Heart right ventricle (tissue), 16 donors: ENCODE measurements around the gene CRNN. TPM values are rescaled to one million over a fixed set of nuclear protein-coding genes. Genes with fewer than 3 reads are reported as not detected.
A peak's percentile ranks its signal among the peaks of the same experiment; 100 is the strongest.

Experiments
- ATAC-seq, 8 donors: fragments of 200-7000 bp; cut with Tn5 transposase; one replicate each; pipeline ENCODE4 v1.9.1; 2020; ENCODE audit warnings: mild to moderate bottlenecking in 8 of 8, moderate library complexity in 8 of 8, moderate number of reproducible peaks in 1 of 8
- DNase-seq, 2 donors: peaks; one replicate each; pipeline ENCODE4 v3.0.0-alpha.2; 2020
- H3K27ac ChIP-seq, 10 donors: fragments of 200-600 bp; sonication (generic) in 2 of 10; one replicate each; pipeline versions ENCODE4 v1.5.0 to v1.8.0; 2020 to 2022; ENCODE audit warnings: mild to moderate bottlenecking in 3 of 10
- H3K27me3 ChIP-seq, 7 donors: fragments of 200-600 bp; one replicate each; pipeline ENCODE4 v1.8.0; 2021 to 2022; ENCODE audit warnings: mild to moderate bottlenecking in 2 of 7
- H3K36me3 ChIP-seq, 9 donors: fragments of 200-600 bp; sonication (generic) in 1 of 9; one replicate each; pipeline versions ENCODE4 v1.5.0 to v1.8.0; 2020 to 2022; ENCODE audit warnings: mild to moderate bottlenecking in 2 of 9
- H3K4me1 ChIP-seq, 9 donors: fragments of 200-600 bp; sonication (generic) in 1 of 9; one replicate each; pipeline versions ENCODE4 v1.5.0 to v1.8.0; 2020 to 2022; ENCODE audit warnings: mild to moderate bottlenecking in 4 of 9
- H3K4me3 ChIP-seq, 10 donors: fragments of 200-600 bp; sonication (generic) in 2 of 10; one replicate each; pipeline versions ENCODE4 v1.5.0 to v1.8.0; 2020 to 2022; ENCODE audit warnings: mild to moderate bottlenecking in 7 of 10, moderate library complexity in 2 of 10
- H3K9me3 ChIP-seq, 11 donors: fragments of 200-600 bp in 10 of 11; sonication (generic) in 2 of 11; one replicate each; pipeline versions ENCODE4 v1.5.0 to v1.8.0; 2013 to 2022; ENCODE audit warnings: mild to moderate bottlenecking in 2 of 11, control low read depth in 1 of 11, moderate library complexity in 1 of 11
- WGBS, 2 donors: extraction: QIAGEN DNeasy Blood & Tissue Kit; methylation state at CpG; one replicate each; pipeline ENCODE4 v1.1.7; 2013; ENCODE audit warnings: inconsistent platforms in 1 of 2; 5-methylcytosine and 5-hydroxymethylcytosine counted together
- intact Hi-C, 10 donors: fragments of 100-400 bp; cut with DNase I; formaldehyde crosslinking; loops; one replicate each; pipeline versions ENCODE4 v1.11.1 to v1.14.2; 2022
- polyA plus RNA-seq, 2 donors: library from polyadenylated mRNA; stranded (reverse); fragments of 200-250 nt; gene quantifications; one replicate each; pipeline ENCODE4 v1.2.3, GENCODE V29; 2013
- total RNA-seq, 10 donors: library from RNA; stranded (reverse); fragmentation: NEBNext Ultra II Directional in 3 of 10; extraction: Animal tissue kit (Norgen Biotek cat#: 25700) in 3 of 10; gene quantifications; one replicate each; pipeline versions ENCODE4 v1.2.1 to v1.2.4, GENCODE V29; 2021 to 2023
- TF ChIP-seq, protein P1 (sequence below), 9 donors: fragments of 200-600 bp; sonication (generic) in 2 of 9; IDR thresholded peaks; one replicate each; pipeline versions ENCODE4 v1.5.0 to v1.8.0; 2021 to 2022; ENCODE audit warnings: antibody characterized with exemption in 9 of 9, mild to moderate bottlenecking in 5 of 9, moderate library complexity in 1 of 9
- donor health status: Arrhythmogenic right ventricular cardiomyopathy.
- donor health status: ischemic (EF 13 %, LVEDD 7.1; RV severe dilation, severe dysfunction).
- donor health status: healthy with polysubstance abuse.
- donor health status: DM: no; HTN: yes; CAD: no.
- donor health status: DM: no; HTN: no; CAD: no.
- donor health status: ischemic (EF 25% LVEDD 6.9; RV normal size, moderate dysfunction).
- donor health status: ischemic (EF 25% LVEDD 5.7; RV mildly dilated, moderate dysfunction).
- donor health status: healthy.
- donor health status: DM: yes; HTN: yes; CAD: no.
- donor health status: Ischemic cardiomyopathy.
- donor health status: ischemic (EF 35%, LVEDD 5.7; RV mildly dilated, moderate dysfunction).
- donor health status: nonischemic (EF 11% LVEDD 7.7; RV severe dilation, severe dysfunction).
- donor health status: DM: yes; HTN: yes; CAD: no.
- donor health status: PGD.
- donor health status: ischemic (EF 29% LVEDD 5.4; RV normal size, mild dysfunction).
- donor health status: nonischemic (EF 23%, LVEDD 6.1; RV moderate dilation, normal function).

The CRNN gene
- total and polyA plus RNA-seq, 12 donors, result 0.62 TPM; not detected in 11

DNA sequence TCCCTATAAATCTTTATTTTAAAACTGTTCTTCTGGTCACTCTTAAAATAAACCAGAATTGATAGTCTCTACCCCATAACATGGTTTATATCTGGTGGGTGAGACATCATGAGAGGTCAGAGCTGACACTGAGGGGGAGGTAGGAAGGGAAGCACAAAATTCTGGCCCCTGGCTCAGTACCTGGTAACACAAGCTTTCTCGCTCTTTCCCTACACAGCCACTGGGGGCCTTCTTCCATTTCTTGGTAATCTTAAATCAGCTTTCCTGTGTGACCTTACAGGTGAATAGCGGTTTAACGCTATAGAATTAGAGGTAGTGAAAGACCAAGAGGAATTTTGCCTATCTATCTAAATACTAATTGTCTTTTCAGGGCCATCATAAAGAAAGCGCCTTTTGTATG, 5.4 kb downstream of the CRNN start:
- Histone ChIP-seq H3K36me3 (no peaks in the 10 kb centered on the region), H3K9me3 (no peaks in the 10 kb centered on the region), H3K27me3 (peaks cover 0 to 21% (median 5%) of the 10 kb centered on the region in 7 donors), H3K4me1 (no peaks in the 10 kb centered on the region), H3K4me3 (no peak overlapping the region), H3K27ac (no peak overlapping the region)
- WGBS, 2 donors, result 87 to 91% methylated on average over 4 of the region's 4 CpGs
- TF ChIP-seq, protein P1, sequence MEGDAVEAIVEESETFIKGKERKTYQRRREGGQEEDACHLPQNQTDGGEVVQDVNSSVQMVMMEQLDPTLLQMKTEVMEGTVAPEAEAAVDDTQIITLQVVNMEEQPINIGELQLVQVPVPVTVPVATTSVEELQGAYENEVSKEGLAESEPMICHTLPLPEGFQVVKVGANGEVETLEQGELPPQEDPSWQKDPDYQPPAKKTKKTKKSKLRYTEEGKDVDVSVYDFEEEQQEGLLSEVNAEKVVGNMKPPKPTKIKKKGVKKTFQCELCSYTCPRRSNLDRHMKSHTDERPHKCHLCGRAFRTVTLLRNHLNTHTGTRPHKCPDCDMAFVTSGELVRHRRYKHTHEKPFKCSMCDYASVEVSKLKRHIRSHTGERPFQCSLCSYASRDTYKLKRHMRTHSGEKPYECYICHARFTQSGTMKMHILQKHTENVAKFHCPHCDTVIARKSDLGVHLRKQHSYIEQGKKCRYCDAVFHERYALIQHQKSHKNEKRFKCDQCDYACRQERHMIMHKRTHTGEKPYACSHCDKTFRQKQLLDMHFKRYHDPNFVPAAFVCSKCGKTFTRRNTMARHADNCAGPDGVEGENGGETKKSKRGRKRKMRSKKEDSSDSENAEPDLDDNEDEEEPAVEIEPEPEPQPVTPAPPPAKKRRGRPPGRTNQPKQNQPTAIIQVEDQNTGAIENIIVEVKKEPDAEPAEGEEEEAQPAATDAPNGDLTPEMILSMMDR (IDR thresholded peaks at IDR 0.05), result no peak
- no peak for DNase-seq
- no peak for ATAC-seq
- intact Hi-C loops, result no loop called here

DNA sequence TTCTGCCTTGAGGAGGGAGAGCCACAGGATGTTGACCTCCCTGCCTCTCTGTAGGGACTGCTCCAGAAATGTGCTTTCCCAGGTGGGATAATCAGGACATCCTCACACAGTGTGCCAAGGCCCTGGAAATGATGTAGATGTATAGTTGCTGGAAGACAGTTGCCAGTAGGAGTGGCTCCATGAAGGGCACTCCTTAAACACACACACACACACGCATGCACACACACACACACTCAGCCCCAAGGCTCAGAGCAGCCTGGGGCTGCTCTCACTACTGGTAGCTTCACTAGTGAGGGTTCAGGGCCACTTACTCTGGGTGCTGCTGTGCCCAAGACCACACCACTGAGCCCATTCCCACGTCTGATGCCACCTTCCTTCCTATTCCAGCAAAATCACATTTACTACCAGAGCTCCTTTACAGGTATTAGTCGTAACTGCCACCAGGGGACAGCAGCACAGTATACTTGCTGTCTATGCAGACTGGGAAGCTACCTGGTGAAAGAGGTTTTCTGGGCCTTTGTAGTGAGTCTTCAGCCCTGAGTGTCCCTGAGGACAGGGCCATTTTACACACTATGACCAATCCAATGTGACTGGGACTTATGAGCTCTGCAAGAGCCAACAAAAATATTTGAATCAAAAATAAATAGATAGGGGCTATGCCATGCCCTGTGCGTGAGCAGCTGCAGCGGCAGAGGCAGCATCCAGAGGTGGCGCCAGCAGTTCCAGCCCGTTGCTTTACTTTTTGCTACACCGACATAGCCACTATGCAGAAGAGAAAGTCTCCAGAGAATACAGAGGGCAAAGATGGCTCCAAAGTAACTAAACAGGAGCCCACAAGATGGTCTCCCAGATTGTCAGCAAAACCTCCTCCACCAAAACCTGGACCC, 15.0 kb downstream of the CRNN start:
- H3K9me3 ChIP-seq, result no peaks in the 10 kb centered on the region
- no peak for ATAC-seq

DNA sequence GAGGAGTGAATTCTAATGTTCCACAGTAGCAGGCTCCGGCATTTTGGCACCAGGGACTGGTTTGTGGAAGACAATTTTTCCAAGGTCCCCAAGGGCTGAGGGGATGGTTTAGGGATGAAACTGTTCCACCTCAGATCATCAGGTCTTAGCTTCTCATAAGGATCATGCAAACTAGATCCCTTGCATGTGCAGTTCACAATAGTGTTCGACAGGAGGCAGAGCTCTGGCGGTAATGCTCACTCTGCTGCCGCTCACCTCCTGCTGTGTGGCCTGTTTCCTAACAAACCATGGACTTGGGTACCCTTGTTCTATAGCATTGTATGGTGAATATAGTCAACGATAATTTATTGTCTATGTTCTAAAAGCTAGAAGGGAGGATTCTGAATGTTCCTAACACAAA, 16.6 kb downstream of the CRNN start:
- Histone ChIP-seq H3K4me1 (no peaks in the 10 kb centered on the region), H3K36me3 (no peaks in the 10 kb centered on the region), H3K27ac (no peak overlapping the region), H3K27me3 (peaks cover 0 to 39% (median 4%) of the 10 kb centered on the region in 7 donors), H3K4me3 (no peak overlapping the region), H3K9me3 (no peaks in the 10 kb centered on the region)
- no peak for ATAC-seq
- WGBS, 2 donors, result 68 to 72% methylated on average over 5 of the region's 5 CpGs
- TF ChIP-seq, protein P1 (IDR thresholded peaks at IDR 0.05), result no peak
- intact Hi-C loops, result no loop called here
- no peak for DNase-seq

More for the DNA sequence above, 15.0 kb downstream of the CRNN start:
- Histone ChIP-seq H3K4me3 (no peak overlapping the region), H3K36me3 (no peaks in the 10 kb centered on the region), H3K27me3 (peaks cover 0 to 36% (median 4%) of the 10 kb centered on the region in 7 donors), H3K27ac (no peak overlapping the region), H3K4me1 (no peaks in the 10 kb centered on the region)
- TF ChIP-seq, protein P1 (IDR thresholded peaks at IDR 0.05), result peak in 5 of 9 donors; percentile 10 to 43 (median 24)
- 26 to 32% methylated on average over 8 of the region's 8 CpGs for WGBS, 2 donors
- no peak for DNase-seq
- intact Hi-C loops, result no loop called here

DNA sequence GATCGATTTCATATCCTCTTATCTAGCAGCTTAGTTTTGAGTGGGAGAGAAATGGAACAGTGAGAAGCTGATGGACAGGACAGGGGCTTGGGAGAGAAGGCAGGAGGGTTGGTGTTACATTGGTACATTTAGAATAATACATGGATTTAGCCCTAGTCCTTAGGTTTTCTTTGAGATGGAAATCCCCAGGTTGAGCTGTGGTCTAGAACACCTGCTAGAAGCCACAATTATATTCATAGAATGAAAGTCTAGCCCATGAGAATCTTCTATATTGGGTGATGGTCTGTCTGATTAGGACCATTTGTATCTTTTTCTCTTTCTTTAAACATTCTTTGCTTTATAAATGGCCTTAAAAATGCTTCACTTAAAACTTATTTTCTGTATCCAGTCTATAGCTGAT, 19.9 kb downstream of the CRNN start:
- H3K4me3 ChIP-seq, result no peak overlapping the region
- no peaks in the 10 kb centered on the region for H3K9me3 ChIP-seq
- DNase-seq, result no peak
- H3K4me1 ChIP-seq, result no peaks in the 10 kb centered on the region
- TF ChIP-seq, protein P1 (IDR thresholded peaks at IDR 0.05), result no peak
- peaks cover 0 to 45% (median 5%) of the 10 kb centered on the region in 7 donors for H3K27me3 ChIP-seq
- WGBS, 2 donors, result 37 to 42% methylated on average over 1 of the region's 1 CpG
- H3K36me3 ChIP-seq, result no peaks in the 10 kb centered on the region
- intact Hi-C loops, result no loop called here
- H3K27ac ChIP-seq, result no peak overlapping the region
- no peak for ATAC-seq
